Measurements from ENCODE around the gene C2orf76. TPM values are rescaled to one million over a fixed set of nuclear protein-coding genes. Genes with fewer than 3 reads are reported as not detected.

Gene C2orf76
- total RNA-seq, 2 experiments from 2014 or later = 15.4 to 17.7 TPM

DNA sequence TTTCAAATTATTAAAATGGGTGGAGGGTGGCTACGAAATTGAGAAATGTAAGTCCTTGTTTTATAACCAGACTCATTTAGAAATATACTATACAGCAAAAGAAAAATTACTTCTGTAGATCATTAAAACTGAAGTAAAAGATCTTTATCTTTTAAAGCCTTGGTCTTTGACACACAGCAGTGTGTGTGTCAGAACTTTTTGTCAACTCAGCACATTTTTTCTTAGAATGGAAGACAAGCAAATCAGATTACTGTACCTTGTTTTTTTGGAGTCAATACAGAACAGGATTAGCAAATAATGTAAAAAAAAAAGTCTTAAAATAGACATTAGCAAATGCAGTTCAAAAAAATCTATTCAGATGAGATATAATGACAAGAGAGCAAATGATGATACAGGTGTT, 49.1 kb downstream of the C2orf76 start:
- Histone ChIP-seq H2AFZ (ENCODE audit: low read length) (no peak overlapping the region), H3K4me3 (ENCODE audit: low read depth, low read length, poor library complexity, severe bottlenecking) (no peak overlapping the region), H3K36me3 (ENCODE audit: insufficient read depth, low read length) (peaks cover 4% of the 10 kb centered on the region; the same call in 1 of the 2 replicates), H4K20me1 (ENCODE audit: insufficient read depth, low read length) (no peaks in the 10 kb centered on the region), H3K4me2 (ENCODE audit: low read length) (no peak overlapping the region), H3K27ac (ENCODE audit: low read depth, low read length, poor library complexity, severe bottlenecking) (no peak overlapping the region), H3K9me3 (ENCODE audit: low read length) (peaks cover 9% of the 10 kb centered on the region; the same call in 1 of the 2 replicates), H3K4me1 (ENCODE audit: insufficient read depth, low read length, poor library complexity, severe bottlenecking) (peaks cover 21% of the 10 kb centered on the region), H3K9me2 (ENCODE audit: insufficient read depth, low read length) (no peaks in the 10 kb centered on the region), H3K79me2 (ENCODE audit: insufficient read depth, low read depth, low read length) (no peaks in the 10 kb centered on the region)
- DNase-seq (ENCODE audit: low spot score) = no peak
- CTCF ChIA-PET (ENCODE audit: unreplicated experiment) = no interaction called here
- TF ChIP-seq, protein P1, sequence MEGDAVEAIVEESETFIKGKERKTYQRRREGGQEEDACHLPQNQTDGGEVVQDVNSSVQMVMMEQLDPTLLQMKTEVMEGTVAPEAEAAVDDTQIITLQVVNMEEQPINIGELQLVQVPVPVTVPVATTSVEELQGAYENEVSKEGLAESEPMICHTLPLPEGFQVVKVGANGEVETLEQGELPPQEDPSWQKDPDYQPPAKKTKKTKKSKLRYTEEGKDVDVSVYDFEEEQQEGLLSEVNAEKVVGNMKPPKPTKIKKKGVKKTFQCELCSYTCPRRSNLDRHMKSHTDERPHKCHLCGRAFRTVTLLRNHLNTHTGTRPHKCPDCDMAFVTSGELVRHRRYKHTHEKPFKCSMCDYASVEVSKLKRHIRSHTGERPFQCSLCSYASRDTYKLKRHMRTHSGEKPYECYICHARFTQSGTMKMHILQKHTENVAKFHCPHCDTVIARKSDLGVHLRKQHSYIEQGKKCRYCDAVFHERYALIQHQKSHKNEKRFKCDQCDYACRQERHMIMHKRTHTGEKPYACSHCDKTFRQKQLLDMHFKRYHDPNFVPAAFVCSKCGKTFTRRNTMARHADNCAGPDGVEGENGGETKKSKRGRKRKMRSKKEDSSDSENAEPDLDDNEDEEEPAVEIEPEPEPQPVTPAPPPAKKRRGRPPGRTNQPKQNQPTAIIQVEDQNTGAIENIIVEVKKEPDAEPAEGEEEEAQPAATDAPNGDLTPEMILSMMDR (conservative IDR thresholded peaks at IDR 0.05; ENCODE audit: low read length) = no peak
- no peak for TF ChIP-seq EZH2phosphoT487 (IDR thresholded peaks at IDR 0.05; ENCODE audit: borderline replicate concordance, low read depth, low read length)
- POLR2A ChIA-PET = interaction anchor here (1.2 to 1.3 kb wide), 2 partner anchors 13 to 32 kb away, joined by 3 to 5 read pairs; no protein-coding TSS in a partner anchor
- no TSS peak for BruUV-seq (replicated peaks)
- intact Hi-C loops (cut with micrococcal nuclease; ENCODE audit: unreplicated experiment) = loop anchor here (10.0 kb wide), 1 partner anchor 1263 kb away; no protein-coding TSS in a partner anchor

DNA sequence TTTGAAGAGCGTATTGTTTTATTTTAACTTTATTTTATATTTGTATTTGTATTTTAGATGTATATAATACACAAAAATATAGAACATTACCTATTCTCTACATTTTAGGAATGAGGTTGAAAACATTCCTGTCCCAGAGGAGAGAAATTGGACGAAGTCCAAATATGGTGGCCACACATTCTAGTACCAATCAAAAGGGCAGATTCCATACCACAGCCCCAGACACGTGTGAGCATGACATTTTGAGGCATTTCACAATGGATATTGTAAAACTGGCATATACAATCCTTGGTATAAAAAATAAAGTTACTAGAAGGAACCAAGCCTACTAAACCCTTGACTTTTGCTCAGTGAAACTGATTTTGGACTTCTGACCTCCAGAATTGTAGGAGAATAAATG, 50.6 kb downstream of the C2orf76 start:
- CTCF ChIA-PET (ENCODE audit: unreplicated experiment) = no interaction called here

More for the DNA sequence above, 50.6 kb downstream of the C2orf76 start:
- H3K9me3 ChIP-seq (ENCODE audit: low read length) = peaks cover 9% of the 10 kb centered on the region; the same call in 1 of the 2 replicates
- H3K9me2 ChIP-seq (ENCODE audit: insufficient read depth, low read length) = no peaks in the 10 kb centered on the region
- H3K4me1 ChIP-seq (ENCODE audit: insufficient read depth, low read length, poor library complexity, severe bottlenecking) = peaks cover 36% of the 10 kb centered on the region
- no peaks in the 10 kb centered on the region for H3K79me2 ChIP-seq (ENCODE audit: insufficient read depth, low read depth, low read length)
- POLR2A ChIA-PET = no interaction called here
- BruUV-seq (replicated peaks) = no TSS peak
- TF ChIP-seq, protein P1 (conservative IDR thresholded peaks at IDR 0.05; ENCODE audit: low read length) = no peak
- TF ChIP-seq EZH2phosphoT487 (IDR thresholded peaks at IDR 0.05; ENCODE audit: borderline replicate concordance, low read depth, low read length) = no peak
- DNase-seq (ENCODE audit: low spot score) = no peak
- no peak overlapping the region for H3K4me3 ChIP-seq (ENCODE audit: low read depth, low read length, poor library complexity, severe bottlenecking)
- no peak overlapping the region for H3K27ac ChIP-seq (ENCODE audit: low read depth, low read length, poor library complexity, severe bottlenecking)
- H3K36me3 ChIP-seq (ENCODE audit: insufficient read depth, low read length) = peaks cover 4% of the 10 kb centered on the region; the same call in 1 of the 2 replicates
- intact Hi-C loops (cut with micrococcal nuclease; ENCODE audit: unreplicated experiment) = loop anchor here (10.0 kb wide), 1 partner anchor 1261 kb away; no protein-coding TSS in a partner anchor
- H3K4me2 ChIP-seq (ENCODE audit: low read length) = no peak overlapping the region
- no peak overlapping the region for H2AFZ ChIP-seq (ENCODE audit: low read length)
- no peaks in the 10 kb centered on the region for H4K20me1 ChIP-seq (ENCODE audit: insufficient read depth, low read length)
